Measurements from ENCODE around the gene MYH15. TPM values are rescaled to one million over a fixed set of nuclear protein-coding genes. Genes with fewer than 3 reads are reported as not detected.
A peak's percentile ranks its signal among the peaks of the same experiment; 100 is the strongest.

Gene MYH15
- polyA plus RNA-seq, 3 donors = not detected

DNA sequence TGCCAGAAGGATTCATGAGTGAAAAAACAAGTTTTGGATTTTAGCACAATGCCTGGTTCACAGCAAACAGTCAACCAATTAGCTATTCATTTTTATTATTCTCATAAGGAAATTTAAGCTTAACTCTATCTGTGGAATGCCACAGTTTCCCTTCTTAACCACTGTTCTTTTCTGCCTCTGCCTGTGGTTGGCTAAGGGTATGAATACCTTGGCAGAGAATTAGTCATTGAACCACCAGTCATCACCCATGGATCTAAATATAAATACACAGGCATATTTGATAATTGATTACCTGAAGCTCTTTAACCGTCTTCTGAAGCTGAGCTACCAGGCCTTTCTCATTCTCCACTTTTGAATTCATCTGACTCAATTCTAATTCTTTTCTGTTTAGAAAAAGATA lies 79.9 kb downstream of the MYH15 start:
- H3K9ac ChIP-seq (ENCODE audit: insufficient read depth, low read length, poor library complexity, severe bottlenecking) = no peak overlapping the region
- H3K9me3 ChIP-seq (replicated peaks in 1 of 2; ENCODE audit: control insufficient read depth in 1 of 2, insufficient read depth in 1 of 2, low read length in 2 of 2) = peaks cover 14 to 15% of the 10 kb centered on the region in 2 donors
- H3K4me3 Mint-ChIP-seq = no peak overlapping the region
- intact Hi-C loops (cut with micrococcal nuclease) = no loop called here
- H3K4me3 ChIP-seq (replicated peaks in 1 of 3; ENCODE audit: low read depth in 2 of 3, low read length in 3 of 3) = no peak overlapping the region
- no peak overlapping the region for H3K27ac Mint-ChIP-seq
- TF ChIP-seq, protein P1, sequence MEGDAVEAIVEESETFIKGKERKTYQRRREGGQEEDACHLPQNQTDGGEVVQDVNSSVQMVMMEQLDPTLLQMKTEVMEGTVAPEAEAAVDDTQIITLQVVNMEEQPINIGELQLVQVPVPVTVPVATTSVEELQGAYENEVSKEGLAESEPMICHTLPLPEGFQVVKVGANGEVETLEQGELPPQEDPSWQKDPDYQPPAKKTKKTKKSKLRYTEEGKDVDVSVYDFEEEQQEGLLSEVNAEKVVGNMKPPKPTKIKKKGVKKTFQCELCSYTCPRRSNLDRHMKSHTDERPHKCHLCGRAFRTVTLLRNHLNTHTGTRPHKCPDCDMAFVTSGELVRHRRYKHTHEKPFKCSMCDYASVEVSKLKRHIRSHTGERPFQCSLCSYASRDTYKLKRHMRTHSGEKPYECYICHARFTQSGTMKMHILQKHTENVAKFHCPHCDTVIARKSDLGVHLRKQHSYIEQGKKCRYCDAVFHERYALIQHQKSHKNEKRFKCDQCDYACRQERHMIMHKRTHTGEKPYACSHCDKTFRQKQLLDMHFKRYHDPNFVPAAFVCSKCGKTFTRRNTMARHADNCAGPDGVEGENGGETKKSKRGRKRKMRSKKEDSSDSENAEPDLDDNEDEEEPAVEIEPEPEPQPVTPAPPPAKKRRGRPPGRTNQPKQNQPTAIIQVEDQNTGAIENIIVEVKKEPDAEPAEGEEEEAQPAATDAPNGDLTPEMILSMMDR (IDR thresholded peaks at IDR 0.05) = no peak
- H3K4me2 ChIP-seq (replicated peaks; ENCODE audit: extremely low read depth, low read length, poor library complexity, severe bottlenecking) = no peak overlapping the region
- H4K20me1 ChIP-seq (ENCODE audit: insufficient read depth, low read length) = no peaks in the 10 kb centered on the region
- peaks cover 8 to 19% (median 15%) of the 10 kb centered on the region in 7 donors for H3K9me3 Mint-ChIP-seq
- no peak for DNase-seq
- WGBS (ENCODE audit: insufficient coverage) = no CpG with 5 or more reads among the region's 1 CpG
- no peaks in the 10 kb centered on the region for H3K27me3 Mint-ChIP-seq (ENCODE audit: low read depth in 3 of 3)
- H3K36me3 Mint-ChIP-seq = peaks cover 0 to 2% of the 10 kb centered on the region in 2 donors
- no peak overlapping the region for H3K27ac ChIP-seq (ENCODE audit: low read depth in 1 of 2, low read length in 2 of 2)
- H3K4me1 Mint-ChIP-seq = peaks cover 6% of the 10 kb centered on the region
- H2AFZ ChIP-seq (ENCODE audit: insufficient read depth, low read depth, low read length, poor library complexity, severe bottlenecking) = no peak overlapping the region
- no peaks in the 10 kb centered on the region for H3K27me3 ChIP-seq (ENCODE audit: control insufficient read depth in 2 of 2, insufficient read depth in 2 of 2, low read length in 2 of 2)
- no peaks in the 10 kb centered on the region for H3K36me3 ChIP-seq (replicated peaks in 1 of 2; ENCODE audit: control insufficient read depth in 1 of 2, insufficient read depth in 2 of 2, low read length in 2 of 2)
- H3K79me2 ChIP-seq (ENCODE audit: insufficient read depth, low read length) = no peaks in the 10 kb centered on the region
- no peaks in the 10 kb centered on the region for H3K4me1 ChIP-seq (ENCODE audit: control insufficient read depth in 1 of 2, insufficient read depth in 2 of 2, low read length in 2 of 2)

DNA sequence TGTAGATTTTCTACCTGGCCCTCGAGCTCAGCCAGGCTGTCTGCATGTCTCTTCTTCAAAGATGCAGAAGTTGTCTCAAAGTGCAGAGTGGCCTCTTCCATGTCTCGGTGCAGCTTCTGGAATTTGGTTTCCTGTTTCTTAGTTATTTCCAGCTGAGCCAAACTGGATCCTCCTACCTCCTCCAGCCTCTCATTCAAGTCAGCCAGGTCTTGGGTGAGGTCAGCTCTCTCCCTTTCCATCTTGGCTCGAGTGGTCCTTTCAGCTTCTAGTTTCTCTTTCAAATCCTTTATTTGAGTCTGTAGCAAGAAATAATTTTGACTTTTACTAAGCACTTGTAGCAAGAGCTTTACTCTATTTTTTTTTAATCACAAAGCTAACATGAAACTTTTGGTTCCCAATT lies 81.8 kb downstream of the MYH15 start:
- Histone ChIP-seq H3K4me2 (replicated peaks; ENCODE audit: extremely low read depth, low read length, poor library complexity, severe bottlenecking) (no peak overlapping the region), H3K27me3 (ENCODE audit: control insufficient read depth in 2 of 2, insufficient read depth in 2 of 2, low read length in 2 of 2) (no peaks in the 10 kb centered on the region), H3K4me1 (ENCODE audit: control insufficient read depth in 1 of 2, insufficient read depth in 2 of 2, low read length in 2 of 2) (no peaks in the 10 kb centered on the region), H3K27ac (ENCODE audit: low read depth in 1 of 2, low read length in 2 of 2) (no peak overlapping the region), H3K79me2 (ENCODE audit: insufficient read depth, low read length) (no peaks in the 10 kb centered on the region), H4K20me1 (ENCODE audit: insufficient read depth, low read length) (no peaks in the 10 kb centered on the region), H3K9me3 (replicated peaks in 1 of 2; ENCODE audit: control insufficient read depth in 1 of 2, insufficient read depth in 1 of 2, low read length in 2 of 2) (peaks cover 14 to 15% of the 10 kb centered on the region in 2 donors), H3K4me3 (replicated peaks in 1 of 3; ENCODE audit: low read depth in 2 of 3, low read length in 3 of 3) (no peak overlapping the region), H3K9ac (ENCODE audit: insufficient read depth, low read length, poor library complexity, severe bottlenecking) (no peak overlapping the region), H3K36me3 (replicated peaks in 1 of 2; ENCODE audit: control insufficient read depth in 1 of 2, insufficient read depth in 2 of 2, low read length in 2 of 2) (no peaks in the 10 kb centered on the region), H2AFZ (ENCODE audit: insufficient read depth, low read depth, low read length, poor library complexity, severe bottlenecking) (peak overlapping the region; percentile 5)
- 44% methylated on average over 2 of the region's 3 CpGs for WGBS (ENCODE audit: insufficient coverage)
- intact Hi-C loops (cut with micrococcal nuclease) = no loop called here
- Mint-ChIP-seq H3K27me3 (ENCODE audit: low read depth in 3 of 3) (no peaks in the 10 kb centered on the region), H3K9me3 (peaks cover 8 to 18% (median 15%) of the 10 kb centered on the region in 7 donors), H3K4me1 (peaks cover 6% of the 10 kb centered on the region), H3K27ac (peak overlapping the region in 1 of 7 donors; percentile 52), H3K4me3 (peak overlapping the region in 1 of 2 donors; percentile 72), H3K36me3 (peaks cover 0 to 1% of the 10 kb centered on the region in 2 donors)
- TF ChIP-seq, protein P1 (IDR thresholded peaks at IDR 0.05) = no peak
- DNase-seq = no peak

Data from CD14-positive monocyte (primary cell).